HCT116 (cell line): ENCODE measurements around the gene GJA10.

Experiments
- CTCF ChIP-seq, 3 experiments: fragments of 200-600 bp in 1 of 3; sonication (generic) in 1 of 3; IDR thresholded peaks in 2 of 3; conservative IDR thresholded peaks in 1 of 3; 2 replicates each; pipeline ENCODE4 v1.5.1; 2012 to 2017; ENCODE audit warnings: low read depth in 2 of 3, low read length in 2 of 3, antibody characterized with exemption in 1 of 3, borderline replicate concordance in 1 of 3, control low read depth in 1 of 3, mild to moderate bottlenecking in 1 of 3, mixed read lengths in 1 of 3, mixed run types in 1 of 3, moderate library complexity in 1 of 3; ENCODE audit not compliant: insufficient read depth in 1 of 3
- EGR1 ChIP-seq: IDR thresholded peaks from 2 replicates; pipeline ENCODE4 v1.6.1; 2012; ENCODE audit warnings: low read depth
- EZH2 ChIP-seq: fragments of 200-600 bp; sonication (generic); IDR thresholded peaks from 2 replicates; pipeline ENCODE4 v1.6.1; 2017; ENCODE audit warnings: antibody characterized with exemption, mixed run types
- EZH2phosphoT487 ChIP-seq: fragments of 200-600 bp; IDR thresholded peaks from 2 replicates; pipeline ENCODE4 v1.6.1; 2018; ENCODE audit warnings: antibody characterized with exemption, borderline replicate concordance
- JUND ChIP-seq: IDR thresholded peaks from 2 replicates; pipeline ENCODE4 v1.6.1; 2012
- MAX ChIP-seq: IDR thresholded peaks from 2 replicates; pipeline ENCODE4 v1.6.1; 2012
- POLR2A ChIP-seq: IDR thresholded peaks from 2 replicates; pipeline ENCODE4 v1.7.0; 2011; ENCODE audit warnings: borderline replicate concordance; ENCODE audit not compliant: insufficient read depth, insufficient read length; ENCODE audit errors: extremely low read depth
- POLR2AphosphoS5 ChIP-seq: IDR thresholded peaks from 2 replicates; pipeline ENCODE4 v1.6.1; 2011; ENCODE audit warnings: mild to moderate bottlenecking, low read depth, low read length, moderate library complexity
- RAD21 ChIP-seq: IDR thresholded peaks from 2 replicates; pipeline ENCODE4 v1.6.1; 2012; ENCODE audit warnings: low read depth, mild to moderate bottlenecking
- SP1 ChIP-seq: IDR thresholded peaks from 2 replicates; pipeline ENCODE4 v1.6.1; 2012; ENCODE audit warnings: low read depth
- TCF7L2 ChIP-seq: IDR thresholded peaks from 2 replicates; pipeline ENCODE4 v1.7.0; 2011; ENCODE audit warnings: borderline replicate concordance, inconsistent platforms; ENCODE audit not compliant: insufficient read depth, insufficient read length; ENCODE audit errors: extremely low read depth
- YY1 ChIP-seq: IDR thresholded peaks from 2 replicates; pipeline ENCODE4 v1.6.1; 2011; ENCODE audit warnings: low read length, low read depth, moderate library complexity, mild to moderate bottlenecking; ENCODE audit not compliant: insufficient replicate concordance; ENCODE audit errors: extremely low read depth
- ZNF274 ChIP-seq: fragments of 200-500 bp; sonication (Bioruptor generic); IDR thresholded peaks from 2 replicates; pipeline ENCODE4 v1.6.1; 2014; ENCODE audit warnings: mild to moderate bottlenecking, low read depth, low read length, inconsistent platforms

- no peak for TF ChIP-seq YY1
- TF ChIP-seq POLR2A: no peak
- no peak for TF ChIP-seq CTCF (IDR thresholded peaks at IDR 0.05 in 2 of 3, conservative IDR thresholded peaks at IDR 0.05 in 1 of 3; ENCODE audit: borderline replicate concordance in 1 of 3, insufficient read depth in 1 of 3, low read depth in 2 of 3, low read length in 2 of 3)
- no peak for TF ChIP-seq MAX
- no peak for TF ChIP-seq RAD21
- no peak for TF ChIP-seq POLR2AphosphoS5
- no peak for TF ChIP-seq EZH2phosphoT487
- TF ChIP-seq EGR1: no peak
- no peak for TF ChIP-seq EZH2
- no peak for TF ChIP-seq SP1
- TF ChIP-seq TCF7L2: no peak
- TF ChIP-seq ZNF274: no peak
- no peak for TF ChIP-seq JUND
These were observed 20.5 kb upstream of the GJA10 start for GRCh38 chr6:89873721-89874120.
